Prostate gland (tissue), 2 donors: ENCODE data around the gene NPAS4. TPM values are rescaled to one million over a fixed set of nuclear protein-coding genes. Genes with fewer than 3 reads are reported as not detected.
"Not testable (repeated sequence)": the region's sequence is repeated elsewhere in the genome, so short reads cannot be mapped to it uniquely, and the experiment has no call there.

Experiments used
- DNase-seq: peaks from one replicate; pipeline ENCODE4 v3.0.0-alpha.2; 2019; ENCODE audit warnings: low spot score
- H3K27ac ChIP-seq, 2 donors: fragments of 200-600 bp; sonication (generic); 2 replicates each; pipeline ENCODE4 v1.5.1; 2017 to 2019
- H3K27me3 ChIP-seq: fragments of 200-600 bp; sonication (generic); replicated peaks from 2 replicates; pipeline ENCODE4 v1.5.1; 2019; ENCODE audit not compliant: insufficient read depth
- H3K36me3 ChIP-seq, 2 donors: fragments of 200-600 bp; sonication (generic); 1 replicate in 1 of 2; 2 replicates in 1 of 2; pipeline versions ENCODE4 v1.5.1 to v1.8.1; 2017 to 2019
- H3K4me1 ChIP-seq: fragments of 200-600 bp; sonication (generic); replicated peaks from 2 replicates; pipeline ENCODE4 v1.5.1; 2019
- H3K4me3 ChIP-seq, 2 donors: fragments of 200-600 bp; sonication (generic); 2 replicates each; pipeline ENCODE4 v1.5.1; 2017 to 2019
- H3K9me3 ChIP-seq: fragments of 200-600 bp; sonication (generic); 2 replicates; pipeline ENCODE4 v1.5.1; 2017
- CTCF ChIP-seq, 4 experiments: fragments of 200-600 bp in 2 of 4; fragments of 450-650 bp in 2 of 4; sonication (generic) in 2 of 4; IDR thresholded peaks; 1 replicate in 3 of 4; 2 replicates in 1 of 4; pipeline ENCODE4 v1.5.1; 2016 to 2019; ENCODE audit warnings: antibody characterized with exemption in 4 of 4, mild to moderate bottlenecking in 2 of 4, moderate library complexity in 2 of 4
- POLR2A ChIP-seq: fragments of 450-650 bp; IDR thresholded peaks from one replicate; pipeline ENCODE4 v1.6.1; 2016; ENCODE audit warnings: antibody characterized with exemption, mild to moderate bottlenecking
- POLR2AphosphoS5 ChIP-seq: sonication (generic); formaldehyde crosslinking; IDR thresholded peaks from one replicate; pipeline ENCODE4 v1.6.1; 2017; ENCODE audit warnings: antibody characterized with exemption
- WGBS: methylation state at CpG from one replicate; pipeline ENCODE4 v1.1.5; 2018; 5-methylcytosine and 5-hydroxymethylcytosine counted together
- intact Hi-C: fragments of 100-400 bp; cut with DNase I; formaldehyde crosslinking; loops from one replicate; pipeline ENCODE4 v1.14.2; 2022
- total RNA-seq, 2 donors: library from RNA; depleted of rRNA; stranded (reverse); fragments of >200 nt; gene quantifications; one replicate each; pipeline ENCODE4 v1.1.0, GENCODE V29; 2016

NPAS4 gene
- total RNA-seq, 2 donors from 2014 or later, result 0.74 TPM; not detected in 1

- TF ChIP-seq POLR2A, result no peak
- no peak for TF ChIP-seq POLR2AphosphoS5
- no peak for TF ChIP-seq CTCF (IDR thresholded peaks at IDR 0.05)
- WGBS, result 64% methylated on average over 3 of the region's 3 CpGs
- Histone ChIP-seq H3K4me1 (no peaks in the 10 kb centered on the region), H3K9me3 (no peaks in the 10 kb centered on the region), H3K4me3 (no peak overlapping the region), H3K36me3 (no peaks in the 10 kb centered on the region), H3K27ac (no peak overlapping the region), H3K27me3 (no peaks in the 10 kb centered on the region)
- DNase-seq, result no peak
- intact Hi-C loops, result no loop called here
These were observed 34.0 kb downstream of the NPAS4 start for GRCh38 chr11:66454828-66455227.

- intact Hi-C loops, result no loop called here
- no peak for DNase-seq
- no peak for TF ChIP-seq POLR2AphosphoS5
- no peak for TF ChIP-seq POLR2A
- TF ChIP-seq CTCF (IDR thresholded peaks at IDR 0.05), result no peak
- H3K36me3 ChIP-seq, result no peaks in the 10 kb centered on the region
- H3K27ac ChIP-seq, result no peak overlapping the region
- no peak overlapping the region for H3K4me3 ChIP-seq
- 86% methylated on average over 6 of the region's 6 CpGs for WGBS
- H3K4me1 ChIP-seq, result no peaks in the 10 kb centered on the region
- H3K9me3 ChIP-seq, result no peaks in the 10 kb centered on the region
- H3K27me3 ChIP-seq, result no peaks in the 10 kb centered on the region
These were observed 37.0 kb downstream of the NPAS4 start for GRCh38 chr11:66457826-66458225.

GRCh38 chr11:66459138-66459778, 38.4 kb downstream of the NPAS4 start:
- 49% methylated on average over 5 of the region's 5 CpGs for WGBS
- intact Hi-C loops, result no loop called here
- Histone ChIP-seq H3K4me1 (no peaks in the 10 kb centered on the region), H3K27ac (no peak overlapping the region), H3K27me3 (no peaks in the 10 kb centered on the region), H3K36me3 (no peaks in the 10 kb centered on the region), H3K9me3 (no peaks in the 10 kb centered on the region), H3K4me3 (no peak overlapping the region)
- TF ChIP-seq POLR2A (no peak), CTCF (IDR thresholded peaks at IDR 0.05) (no peak), POLR2AphosphoS5 (no peak)
- DNase-seq, result no peak

GRCh38 chr11:66462010-66462409, 41.2 kb downstream of the NPAS4 start:
- no peak overlapping the region for H3K27ac ChIP-seq
- no peaks in the 10 kb centered on the region for H3K4me1 ChIP-seq
- H3K9me3 ChIP-seq, result no peaks in the 10 kb centered on the region
- H3K4me3 ChIP-seq, result no peak overlapping the region
- H3K27me3 ChIP-seq, result no peaks in the 10 kb centered on the region
- TF ChIP-seq CTCF (IDR thresholded peaks at IDR 0.05), result no peak
- TF ChIP-seq POLR2AphosphoS5, result no peak
- TF ChIP-seq POLR2A, result no peak
- intact Hi-C loops, result no loop called here
- DNase-seq, result no peak
- H3K36me3 ChIP-seq, result no peaks in the 10 kb centered on the region

- Histone ChIP-seq H3K9me3 (no peaks in the 10 kb centered on the region), H3K27me3 (no peaks in the 10 kb centered on the region), H3K4me3 (no peak overlapping the region), H3K4me1 (peaks cover 3% of the 10 kb centered on the region), H3K27ac (no peak overlapping the region), H3K36me3 (no peaks in the 10 kb centered on the region)
- 94% methylated on average over 3 of the region's 3 CpGs for WGBS
- TF ChIP-seq POLR2AphosphoS5, result no peak
- no peak for TF ChIP-seq POLR2A
- TF ChIP-seq CTCF (IDR thresholded peaks at IDR 0.05), result no peak
- intact Hi-C loops, result no loop called here
- no peak for DNase-seq
These were observed 42.1 kb downstream of the NPAS4 start for GRCh38 chr11:66462911-66463310.

GRCh38 chr11:66464116-66464515, 43.3 kb downstream of the NPAS4 start:
- H3K4me3 ChIP-seq, H3K9me3 ChIP-seq, H3K36me3 ChIP-seq, H3K4me1 ChIP-seq, intact Hi-C loops, H3K27me3 ChIP-seq, H3K27ac ChIP-seq, DNase-seq: not testable (repeated sequence)
- 84% methylated on average over 5 of the region's 5 CpGs for WGBS
